TTC549 (cell line): ENCODE results near the gene GPAM.
"Not testable (repeated sequence)": the region's sequence is repeated elsewhere in the genome, so short reads cannot be mapped to it uniquely, and the experiment has no call there.

Experiments
- FAIRE-seq: peaks from 2 replicates; lab custom pipeline; 2012; peaks lifted over from hg19 to GRCh38; lab: Jason Lieb, UNC

The GPAM gene

GRCh38 chr10:112214298-112214926, 30.8 kb upstream of the GPAM start:
- FAIRE-seq = no peak

GRCh38 chr10:112213836-112214235, 30.3 kb upstream of the GPAM start:
- FAIRE-seq = no peak

DNA sequence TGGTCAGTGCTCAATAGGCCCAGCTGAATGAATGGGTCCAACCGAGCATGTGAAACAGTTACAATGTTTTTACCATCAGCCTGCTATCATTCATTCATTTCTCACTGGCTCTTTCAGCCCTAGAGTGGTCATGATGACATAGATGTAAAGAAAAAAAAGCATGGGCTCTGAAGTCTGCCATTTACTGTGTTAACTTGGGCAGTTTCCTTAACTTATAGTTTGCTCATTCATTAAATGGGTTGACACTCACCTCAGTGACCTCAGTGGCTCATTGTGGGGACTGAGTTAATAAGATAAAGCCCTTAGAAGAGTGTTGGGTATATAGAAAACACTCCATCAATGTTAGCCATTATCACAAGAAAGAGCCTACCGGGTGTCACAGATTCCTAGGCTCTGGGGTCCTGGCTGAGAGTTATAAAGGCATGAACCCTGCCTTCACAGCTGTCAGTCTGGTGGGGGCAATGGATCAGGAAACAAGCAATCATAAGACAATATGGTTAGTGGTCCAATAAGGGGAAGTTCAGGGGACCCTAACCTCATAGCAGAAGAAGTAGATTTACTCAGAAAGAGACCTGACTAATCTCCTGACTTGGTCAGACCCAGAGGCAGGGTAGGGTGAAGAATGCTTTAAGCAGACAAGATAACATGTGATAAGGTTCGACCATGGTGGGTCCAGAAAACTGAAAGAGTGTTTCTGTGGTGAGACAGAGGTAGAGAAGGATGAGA, 29.7 kb upstream of the GPAM start:
- no peak for FAIRE-seq

- no peak for FAIRE-seq
Observed at GRCh38 chr10:112210666-112211065, 27.1 kb upstream of the GPAM start.

GRCh38 chr10:112209684-112210131, 26.1 kb upstream of the GPAM start:
- FAIRE-seq = no peak

DNA sequence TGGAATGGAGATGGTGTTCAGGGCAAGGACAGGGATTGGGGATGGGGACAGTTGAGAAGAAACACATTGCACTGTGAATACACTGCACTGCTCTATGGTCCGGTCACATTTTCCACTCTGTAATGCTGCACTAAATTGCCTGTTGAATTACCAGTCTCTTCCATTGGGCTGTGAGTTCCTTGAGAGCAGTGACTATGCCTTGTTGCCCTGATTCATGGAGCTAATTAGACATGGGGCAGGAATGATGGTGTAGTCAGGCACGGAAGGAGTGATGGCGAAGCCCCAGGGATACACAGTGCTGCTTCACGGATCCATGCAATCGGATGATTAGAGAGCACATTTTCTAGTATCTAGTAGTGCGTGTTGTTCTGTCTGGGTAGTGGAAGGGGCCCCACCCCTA, 25.4 kb upstream of the GPAM start:
- FAIRE-seq = no peak

GRCh38 chr10:112208292-112208691, 24.7 kb upstream of the GPAM start:
- FAIRE-seq = no peak

GRCh38 chr10:112203328-112204076, 19.9 kb upstream of the GPAM start:
- FAIRE-seq = no peak

DNA sequence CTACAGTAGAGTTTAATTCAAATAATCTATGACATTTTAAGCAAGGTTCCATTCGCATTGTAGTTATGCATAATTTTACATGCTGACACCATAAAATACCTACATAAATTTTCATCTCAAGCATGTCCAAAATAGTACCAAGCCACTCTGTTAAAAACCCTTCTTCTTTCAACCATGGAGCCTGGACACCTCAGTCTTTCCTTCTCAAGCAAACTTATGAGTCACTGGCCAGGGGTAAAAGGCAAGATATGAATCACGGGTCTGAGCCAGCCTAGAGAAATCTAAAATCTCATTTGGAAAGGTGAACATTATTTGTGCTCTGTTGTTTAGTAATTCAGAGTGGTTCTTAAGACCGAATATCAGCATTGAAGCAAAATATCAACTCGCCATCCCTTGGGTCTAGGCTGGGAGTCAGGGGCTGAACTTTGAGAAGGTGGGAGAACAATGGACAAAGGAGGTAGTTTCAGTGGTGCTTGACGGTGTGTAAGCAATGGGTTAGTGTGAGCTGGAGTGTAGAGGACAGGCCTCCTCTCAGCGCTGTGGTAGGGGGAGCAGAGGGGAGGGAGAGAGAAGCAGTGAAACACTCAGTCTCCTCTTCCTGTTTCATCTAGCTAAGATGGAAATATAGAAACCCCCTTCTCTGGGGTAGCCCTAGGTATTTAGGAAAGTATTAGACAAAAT, 19.1 kb upstream of the GPAM start:
- FAIRE-seq = no peak

- no peak for FAIRE-seq
Observed at GRCh38 chr10:112202076-112202475, 18.5 kb upstream of the GPAM start.

GRCh38 chr10:112201334-112201733, 17.8 kb upstream of the GPAM start:
- FAIRE-seq = no peak

GRCh38 chr10:112200259-112200658, 16.7 kb upstream of the GPAM start:
- FAIRE-seq = not testable (repeated sequence)

GRCh38 chr10:112197662-112198061, 14.1 kb upstream of the GPAM start:
- not testable (repeated sequence) for FAIRE-seq

- no peak for FAIRE-seq
Observed at GRCh38 chr10:112195224-112195623, 11.7 kb upstream of the GPAM start.

DNA sequence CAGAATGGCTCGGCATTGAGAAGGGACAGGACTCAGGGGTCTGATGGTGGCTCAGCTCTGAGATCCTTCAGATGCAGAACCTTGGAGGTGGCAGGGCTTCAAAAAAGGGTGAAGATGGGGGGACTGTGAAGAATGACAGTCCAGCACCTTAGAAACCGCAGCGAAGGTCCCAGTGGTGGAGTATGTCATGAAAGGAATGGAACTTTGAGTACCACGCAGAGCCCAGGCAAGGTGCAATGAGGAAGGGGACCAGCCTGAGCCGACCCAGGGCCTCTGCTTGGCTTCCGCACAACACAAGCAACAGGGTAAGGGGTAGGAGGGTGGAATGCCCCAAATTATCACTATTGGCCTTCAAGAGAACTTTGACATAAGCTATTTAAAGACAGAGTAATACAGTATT, 8.2 kb upstream of the GPAM start:
- no peak for FAIRE-seq

DNA sequence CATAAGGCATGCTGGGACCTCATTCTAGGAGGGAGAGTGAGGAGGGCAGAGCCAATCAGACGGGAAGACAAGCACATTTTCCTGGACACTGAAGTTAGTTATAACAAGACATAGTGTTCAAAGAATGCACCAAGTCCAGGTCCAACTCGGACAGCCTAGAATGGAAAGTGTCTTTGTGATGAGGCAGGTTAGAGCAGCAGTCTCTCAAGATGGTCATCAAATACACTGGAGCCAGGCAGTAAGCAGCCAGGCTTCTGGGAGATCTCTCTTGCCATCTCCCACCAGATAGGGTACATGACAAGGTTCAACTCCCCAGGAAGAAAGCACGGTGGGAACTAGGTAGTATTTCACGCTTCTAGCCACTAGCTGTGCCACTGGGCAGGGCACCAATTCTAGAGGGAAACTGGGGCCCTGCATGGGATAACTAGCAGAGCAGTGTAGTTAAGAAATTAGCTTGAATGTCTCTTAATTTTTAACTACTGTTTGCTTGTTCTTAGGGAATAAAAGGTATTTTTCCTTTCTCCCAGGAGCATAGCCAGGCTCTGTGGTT, 7.6 kb upstream of the GPAM start:
- no peak for FAIRE-seq

GRCh38 chr10:112189465-112189864, 5.9 kb upstream of the GPAM start:
- FAIRE-seq = no peak

- no peak for FAIRE-seq
Observed at GRCh38 chr10:112187527-112187926, 4.0 kb upstream of the GPAM start.

DNA sequence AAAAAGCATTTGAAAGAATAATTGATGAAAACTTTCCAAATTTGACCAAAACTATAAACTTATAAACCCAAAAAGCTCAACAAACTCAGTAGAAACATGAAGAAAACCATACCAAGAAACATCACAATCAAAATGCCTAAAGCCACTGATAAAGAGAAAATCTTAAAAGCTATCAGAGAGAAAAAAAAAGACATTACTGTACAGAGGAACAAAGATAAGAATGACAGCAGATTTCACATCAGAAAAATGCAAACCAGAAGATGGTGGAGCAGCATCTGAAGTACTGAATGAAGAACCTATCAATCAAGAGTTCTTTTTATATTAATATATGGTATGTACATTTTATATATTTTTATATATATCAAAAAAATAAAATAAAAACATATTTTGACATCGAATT, 2.4 kb upstream of the GPAM start:
- no peak for FAIRE-seq

GRCh38 chr10:112184379-112184778, 814 bp upstream of the GPAM start:
- FAIRE-seq = no peak

DNA sequence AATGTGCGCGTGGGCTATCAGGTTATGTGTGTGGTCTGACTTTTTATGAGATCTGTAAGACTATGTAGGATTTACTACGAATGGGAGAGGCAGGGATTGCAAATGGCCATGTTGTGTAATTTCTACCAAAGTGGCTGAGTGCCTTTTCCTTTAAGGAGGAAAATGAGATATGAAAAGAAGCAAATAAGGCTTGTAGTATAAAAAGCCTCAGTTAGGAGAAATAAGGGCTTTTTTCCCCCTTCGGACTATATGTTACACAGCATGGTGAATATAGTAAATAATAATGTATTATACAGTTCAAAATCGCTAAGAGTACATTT, 447 bp upstream of the GPAM start:
- FAIRE-seq = no peak

DNA sequence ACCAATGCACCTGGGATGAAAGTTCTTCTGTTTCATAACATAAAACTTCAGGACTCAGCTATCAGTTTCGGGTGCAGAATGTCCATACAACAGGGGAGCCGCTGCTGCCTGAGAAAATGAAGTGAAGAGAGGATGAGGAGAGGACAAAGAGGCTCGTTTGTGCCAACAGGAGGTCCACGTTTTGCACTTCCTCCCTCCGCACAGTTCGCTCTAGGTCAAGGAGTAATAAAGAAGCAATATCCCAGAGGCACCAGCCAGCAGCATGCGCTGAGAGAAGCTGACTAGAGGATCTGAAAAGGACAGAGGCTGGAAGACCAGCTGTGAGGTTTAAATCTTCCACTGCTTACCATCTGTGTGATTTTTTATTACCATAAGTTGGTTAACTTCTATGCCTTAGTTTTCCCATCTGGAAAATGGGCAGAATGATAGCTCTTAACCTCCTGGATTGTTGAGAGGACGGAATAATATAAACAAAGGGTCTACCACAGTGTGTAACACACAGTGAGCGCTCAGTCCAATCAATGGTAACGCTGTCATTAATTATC, 709 bp downstream of the GPAM start:
- no peak for FAIRE-seq
